HepG2 (cell line): ENCODE measurements around the gene ADAM15. TPM values are rescaled to one million over a fixed set of nuclear protein-coding genes. Genes with fewer than 3 reads are reported as not detected.
A peak's percentile ranks its signal among the peaks of the same experiment; 100 is the strongest.

Source experiments
- ELF3 ChIP-seq: IDR thresholded peaks from 2 replicates; pipeline ENCODE4 v1.6.1; 2016; ENCODE audit warnings: missing genetic modification reagents, missing compliant biosample characterization
- ISL2 ChIP-seq: sonication (generic); formaldehyde crosslinking; IDR thresholded peaks from 2 replicates; pipeline ENCODE4 v1.5.0; 2020; ENCODE audit warnings: missing genetic modification reagents
- MAFK ChIP-seq, 2 experiments: IDR thresholded peaks in 1 of 2; conservative IDR thresholded peaks in 1 of 2; 2 replicates each; pipeline ENCODE4 v1.6.1; 2011; ENCODE audit warnings: improper control_type of control experiment in 2 of 2, low read length in 2 of 2
- NCOA5 ChIP-seq: sonication (generic); formaldehyde crosslinking; IDR thresholded peaks from 2 replicates; pipeline ENCODE4 v1.4.0; 2020; ENCODE audit warnings: missing genetic modification reagents
- PHF21A ChIP-seq: sonication (generic); formaldehyde crosslinking; IDR thresholded peaks from 2 replicates; pipeline ENCODE4 v1.5.0; 2020; ENCODE audit warnings: mild to moderate bottlenecking, missing genetic modification reagents
- RXRA ChIP-seq: sonication (generic); formaldehyde crosslinking; IDR thresholded peaks from 2 replicates; pipeline ENCODE4 v1.5.1; 2020; ENCODE audit warnings: missing genetic modification reagents
- SAFB2 ChIP-seq: sonication (generic); formaldehyde crosslinking; IDR thresholded peaks from 2 replicates; pipeline ENCODE4 v1.5.1; 2020; ENCODE audit warnings: missing genetic modification reagents, low read depth, mild to moderate bottlenecking, borderline replicate concordance
- SALL1 ChIP-seq: sonication (generic); formaldehyde crosslinking; IDR thresholded peaks from 2 replicates; pipeline ENCODE4 v1.8.0; 2022; ENCODE audit warnings: mild to moderate bottlenecking, missing genetic modification reagents
- THAP9 ChIP-seq: sonication (generic); formaldehyde crosslinking; IDR thresholded peaks from 2 replicates; pipeline ENCODE4; 2020; ENCODE audit warnings: missing genetic modification reagents, mild to moderate bottlenecking, borderline replicate concordance
- XRCC5 ChIP-seq: fragments of 200-400 bp; formaldehyde crosslinking; optimal IDR thresholded peaks from 2 replicates; pipeline ENCODE3; 2017; ENCODE audit warnings: mild to moderate bottlenecking, low read length
- YY1 ChIP-seq: IDR thresholded peaks from 2 replicates; pipeline ENCODE4 v1.6.1; 2011; ENCODE audit warnings: low read length, low read depth, moderate library complexity, mild to moderate bottlenecking; ENCODE audit not compliant: insufficient read depth, insufficient replicate concordance
- ZNF224 ChIP-seq: sonication (generic); formaldehyde crosslinking; IDR thresholded peaks from 2 replicates; pipeline ENCODE4 v1.5.0; 2020; ENCODE audit warnings: mild to moderate bottlenecking, missing genetic modification reagents
- ZNF235 ChIP-seq: sonication (generic); formaldehyde crosslinking; IDR thresholded peaks from 2 replicates; pipeline ENCODE4 v1.8.1; 2023; ENCODE audit warnings: mild to moderate bottlenecking, missing genetic modification reagents, borderline replicate concordance
- ZNF556 ChIP-seq: sonication (generic); formaldehyde crosslinking; IDR thresholded peaks from 2 replicates; pipeline ENCODE4 v1.4.0; 2020; ENCODE audit warnings: mild to moderate bottlenecking, missing genetic modification reagents, borderline replicate concordance
- polyA plus RNA-seq, 8 experiments: library from polyadenylated mRNA; depleted of rRNA in 3 of 8; stranded (reverse) in 7 of 8; unstranded in 1 of 8; fragments of >200 nt; fragmentation: Illumina TruSeq in 4 of 8; extraction: Trizol in 4 of 8; gene quantifications; 2 replicates each; pipeline versions ENCODE4 v1.2.1 to v1.2.3, GENCODE V29; 2011 to 2016; ENCODE audit warnings: low read depth in 4 of 8, missing spikeins in 1 of 8, mixed read lengths in 1 of 8; ENCODE audit not compliant: insufficient read depth in 1 of 8
- total RNA-seq, 5 experiments: library from RNA; depleted of rRNA; stranded (reverse); fragments of >200 nt; fragmentation: Illumina TruSeq; extraction: Trizol; gene quantifications; 2 replicates each; pipeline ENCODE4 v1.2.3, GENCODE V29; 2016; ENCODE audit warnings: low read depth in 1 of 5
- TF ChIP-seq, protein P1 (sequence below): sonication (generic); formaldehyde crosslinking; IDR thresholded peaks from 2 replicates; pipeline ENCODE4 v1.5.1; 2020; ENCODE audit warnings: missing genetic modification reagents, mild to moderate bottlenecking, borderline replicate concordance
- TF ChIP-seq, protein P2 (sequence below): sonication (generic); formaldehyde crosslinking; IDR thresholded peaks from 2 replicates; pipeline ENCODE4 v1.5.0; 2020; ENCODE audit warnings: mild to moderate bottlenecking, missing genetic modification reagents, borderline replicate concordance
- TF ChIP-seq, protein P3 (sequence below), 2 experiments: sonication (generic) in 1 of 2; formaldehyde crosslinking in 1 of 2; IDR thresholded peaks; 2 replicates each; pipeline versions ENCODE4 v1.4.0 to v1.6.1; 2018 to 2020; ENCODE audit warnings: missing genetic modification reagents in 2 of 2, borderline replicate concordance in 1 of 2, low read depth in 1 of 2, mild to moderate bottlenecking in 1 of 2, missing biosample characterization in 1 of 2

ADAM15 gene
- total and polyA plus RNA-seq, 2 of the 13 experiments (the other 11 are each of a cell fraction or from before 2014, with no cell fraction given): 17.9 to 25.6 TPM

- TF ChIP-seq THAP9 (CRISPR knock-in tag) (peak; percentile 3; the same call in 1 of the 2 replicates), NCOA5 (CRISPR knock-in tag) (no peak), SAFB2 (0 out of 2 replicates have a peak, but pooled peaks have one; percentile 22), SALL1 (CRISPR knock-in tag) (peak; percentile 24; the same call in 1 of the 2 replicates), YY1 (peak; percentile 33), MAFK (conservative IDR thresholded peaks at IDR 0.05 in 1 of 2, IDR thresholded peaks at IDR 0.05 in 1 of 2; ENCODE audit: low read length in 2 of 2) (no peak), PHF21A (0 out of 2 replicates have a peak, but pooled peaks have one; percentile 13), ZNF224 (no peak), RXRA (0 out of 2 replicates have a peak, but pooled peaks have one; percentile 29), ELF3 (CRISPR knock-in tag) (peak; percentile 28; the same call in 1 of the 2 replicates), ISL2 (CRISPR knock-in tag) (no peak), XRCC5 (peak; percentile 57), ZNF235 (CRISPR knock-in tag) (no peak), ZNF556 (peak; percentile 22; the same call in 1 of the 2 replicates)
- TF ChIP-seq, protein P1, sequence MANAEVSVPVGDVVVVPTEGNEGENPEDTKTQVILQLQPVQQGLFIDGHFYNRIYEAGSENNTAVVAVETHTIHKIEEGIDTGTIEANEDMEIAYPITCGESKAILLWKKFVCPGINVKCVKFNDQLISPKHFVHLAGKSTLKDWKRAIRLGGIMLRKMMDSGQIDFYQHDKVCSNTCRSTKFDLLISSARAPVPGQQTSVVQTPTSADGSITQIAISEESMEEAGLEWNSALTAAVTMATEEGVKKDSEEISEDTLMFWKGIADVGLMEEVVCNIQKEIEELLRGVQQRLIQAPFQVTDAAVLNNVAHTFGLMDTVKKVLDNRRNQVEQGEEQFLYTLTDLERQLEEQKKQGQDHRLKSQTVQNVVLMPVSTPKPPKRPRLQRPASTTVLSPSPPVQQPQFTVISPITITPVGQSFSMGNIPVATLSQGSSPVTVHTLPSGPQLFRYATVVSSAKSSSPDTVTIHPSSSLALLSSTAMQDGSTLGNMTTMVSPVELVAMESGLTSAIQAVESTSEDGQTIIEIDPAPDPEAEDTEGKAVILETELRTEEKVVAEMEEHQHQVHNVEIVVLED: peak; percentile 4; the same call in 1 of the 2 replicates
- TF ChIP-seq, protein P2, sequence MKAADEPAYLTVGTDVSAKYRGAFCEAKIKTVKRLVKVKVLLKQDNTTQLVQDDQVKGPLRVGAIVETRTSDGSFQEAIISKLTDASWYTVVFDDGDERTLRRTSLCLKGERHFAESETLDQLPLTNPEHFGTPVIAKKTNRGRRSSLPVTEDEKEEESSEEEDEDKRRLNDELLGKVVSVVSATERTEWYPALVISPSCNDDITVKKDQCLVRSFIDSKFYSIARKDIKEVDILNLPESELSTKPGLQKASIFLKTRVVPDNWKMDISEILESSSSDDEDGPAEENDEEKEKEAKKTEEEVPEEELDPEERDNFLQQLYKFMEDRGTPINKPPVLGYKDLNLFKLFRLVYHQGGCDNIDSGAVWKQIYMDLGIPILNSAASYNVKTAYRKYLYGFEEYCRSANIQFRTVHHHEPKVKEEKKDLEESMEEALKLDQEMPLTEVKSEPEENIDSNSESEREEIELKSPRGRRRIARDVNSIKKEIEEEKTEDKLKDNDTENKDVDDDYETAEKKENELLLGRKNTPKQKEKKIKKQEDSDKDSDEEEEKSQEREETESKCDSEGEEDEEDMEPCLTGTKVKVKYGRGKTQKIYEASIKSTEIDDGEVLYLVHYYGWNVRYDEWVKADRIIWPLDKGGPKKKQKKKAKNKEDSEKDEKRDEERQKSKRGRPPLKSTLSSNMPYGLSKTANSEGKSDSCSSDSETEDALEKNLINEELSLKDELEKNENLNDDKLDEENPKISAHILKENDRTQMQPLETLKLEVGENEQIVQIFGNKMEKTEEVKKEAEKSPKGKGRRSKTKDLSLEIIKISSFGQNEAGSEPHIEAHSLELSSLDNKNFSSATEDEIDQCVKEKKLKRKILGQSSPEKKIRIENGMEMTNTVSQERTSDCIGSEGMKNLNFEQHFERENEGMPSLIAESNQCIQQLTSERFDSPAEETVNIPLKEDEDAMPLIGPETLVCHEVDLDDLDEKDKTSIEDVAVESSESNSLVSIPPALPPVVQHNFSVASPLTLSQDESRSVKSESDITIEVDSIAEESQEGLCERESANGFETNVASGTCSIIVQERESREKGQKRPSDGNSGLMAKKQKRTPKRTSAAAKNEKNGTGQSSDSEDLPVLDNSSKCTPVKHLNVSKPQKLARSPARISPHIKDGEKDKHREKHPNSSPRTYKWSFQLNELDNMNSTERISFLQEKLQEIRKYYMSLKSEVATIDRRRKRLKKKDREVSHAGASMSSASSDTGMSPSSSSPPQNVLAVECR (CRISPR knock-in tag): peak; percentile 37
- TF ChIP-seq, protein P3, sequence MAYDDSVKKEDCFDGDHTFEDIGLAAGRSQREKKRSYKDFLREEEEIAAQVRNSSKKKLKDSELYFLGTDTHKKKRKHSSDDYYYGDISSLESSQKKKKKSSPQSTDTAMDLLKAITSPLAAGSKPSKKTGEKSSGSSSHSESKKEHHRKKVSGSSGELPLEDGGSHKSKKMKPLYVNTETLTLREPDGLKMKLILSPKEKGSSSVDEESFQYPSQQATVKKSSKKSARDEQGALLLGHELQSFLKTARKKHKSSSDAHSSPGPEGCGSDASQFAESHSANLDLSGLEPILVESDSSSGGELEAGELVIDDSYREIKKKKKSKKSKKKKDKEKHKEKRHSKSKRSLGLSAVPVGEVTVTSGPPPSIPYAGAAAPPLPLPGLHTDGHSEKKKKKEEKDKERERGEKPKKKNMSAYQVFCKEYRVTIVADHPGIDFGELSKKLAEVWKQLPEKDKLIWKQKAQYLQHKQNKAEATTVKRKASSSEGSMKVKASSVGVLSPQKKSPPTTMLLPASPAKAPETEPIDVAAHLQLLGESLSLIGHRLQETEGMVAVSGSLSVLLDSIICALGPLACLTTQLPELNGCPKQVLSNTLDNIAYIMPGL (CRISPR knock-in tag; IDR thresholded peaks at IDR 0.05; ENCODE audit: borderline replicate concordance in 1 of 2, low read depth in 1 of 2): peak; percentile 33 to 46; a peak in 2 of 4 replicates
These were observed 11.7 kb downstream of the ADAM15 start (continued) for GRCh38 chr1:155062702-155063411.
